ENCODE measurements around the gene VPS37C. TPM values are rescaled to one million over a fixed set of nuclear protein-coding genes. Genes with fewer than 3 reads are reported as not detected.

VPS37C gene
- total and polyA plus RNA-seq, 9 of the 15 experiments (the other 6 are each of a cell fraction or from before 2014, with no cell fraction given), result 0.62 to 29.8 (median 11.5) TPM

DNA sequence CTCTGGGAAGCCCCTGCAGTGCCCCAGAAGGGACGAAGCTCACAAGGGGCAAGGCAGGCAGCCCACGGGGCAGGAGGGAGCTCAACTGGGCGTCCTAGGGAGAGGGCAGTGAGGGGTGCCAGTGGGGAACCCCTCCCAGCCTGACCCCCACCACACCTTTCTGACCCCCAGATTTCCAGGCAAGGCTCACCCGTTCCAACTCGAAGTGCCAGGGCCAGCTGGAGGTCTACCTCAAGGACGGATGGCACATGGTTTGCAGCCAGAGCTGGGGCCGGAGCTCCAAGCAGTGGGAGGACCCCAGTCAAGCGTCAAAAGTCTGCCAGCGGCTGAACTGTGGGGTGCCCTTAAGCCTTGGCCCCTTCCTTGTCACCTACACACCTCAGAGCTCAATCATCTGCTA, 43.2 kb downstream of the VPS37C start (continued):
- TF ChIP-seq HMG20A (CRISPR knock-in tag; conservative IDR thresholded peaks at IDR 0.05), result no peak

DNA sequence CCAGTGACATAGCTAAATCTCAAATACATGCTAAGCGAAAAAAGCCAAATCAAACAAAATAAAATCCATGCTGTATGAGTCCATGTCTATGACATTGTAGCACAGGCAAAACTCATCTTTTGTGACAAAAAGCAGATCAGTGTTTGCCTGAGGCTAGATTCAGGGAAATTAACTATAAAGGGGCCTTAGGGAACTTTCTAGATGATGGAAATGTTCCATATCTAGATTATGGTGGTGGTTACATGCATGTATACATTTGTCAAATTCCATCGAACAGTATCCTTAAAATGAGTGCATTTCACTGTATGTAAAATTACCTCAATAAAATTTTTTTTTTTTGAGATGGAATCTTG, 44.1 kb downstream of the VPS37C start:
- TF ChIP-seq MCM3 (IDR thresholded peaks at IDR 0.05) (no peak), TEAD2 (tag; IDR thresholded peaks at IDR 0.05) (no peak)
- TF ChIP-seq, protein P1, sequence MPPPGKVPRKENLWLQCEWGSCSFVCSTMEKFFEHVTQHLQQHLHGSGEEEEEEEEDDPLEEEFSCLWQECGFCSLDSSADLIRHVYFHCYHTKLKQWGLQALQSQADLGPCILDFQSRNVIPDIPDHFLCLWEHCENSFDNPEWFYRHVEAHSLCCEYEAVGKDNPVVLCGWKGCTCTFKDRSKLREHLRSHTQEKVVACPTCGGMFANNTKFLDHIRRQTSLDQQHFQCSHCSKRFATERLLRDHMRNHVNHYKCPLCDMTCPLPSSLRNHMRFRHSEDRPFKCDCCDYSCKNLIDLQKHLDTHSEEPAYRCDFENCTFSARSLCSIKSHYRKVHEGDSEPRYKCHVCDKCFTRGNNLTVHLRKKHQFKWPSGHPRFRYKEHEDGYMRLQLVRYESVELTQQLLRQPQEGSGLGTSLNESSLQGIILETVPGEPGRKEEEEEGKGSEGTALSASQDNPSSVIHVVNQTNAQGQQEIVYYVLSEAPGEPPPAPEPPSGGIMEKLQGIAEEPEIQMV (tag; conservative IDR thresholded peaks at IDR 0.05; ENCODE audit: low read depth), result no peak
- no TSS peak for BruUV-seq (replicated peaks)
- peaks cover 16% of the 10 kb centered on the region for H4K20me1 ChIP-seq (replicated peaks; ENCODE audit: control insufficient read depth, insufficient read depth, low read length)
- H3K9me3 ChIP-seq (replicated peaks; ENCODE audit: control insufficient read depth, insufficient read depth, low read depth, low read length), result no peaks in the 10 kb centered on the region
- intact Hi-C loops (cut with micrococcal nuclease) (no loop called here), in situ Hi-C loops (cut with MboI) (no loop called here)
- H3K9me1 ChIP-seq (ENCODE audit: control insufficient read depth, insufficient read depth, low read length), result peaks cover 4% of the 10 kb centered on the region
- POLR2A ChIA-PET, result interaction anchor here (0.7 kb wide), 1 partner anchor 25 kb away, joined by 3 read pairs; no protein-coding TSS in a partner anchor
- H3K9ac ChIP-seq (ENCODE audit: insufficient read depth in 1 of 2, low read depth in 2 of 2, low read length in 2 of 2), result no peak overlapping the region
- ATAC-seq, result no peak
- H3K79me2 ChIP-seq (ENCODE audit: control insufficient read depth, insufficient read depth, low read length), result no peaks in the 10 kb centered on the region
- peaks cover 7 to 11% of the 10 kb centered on the region in 2 experiments; a peak in 4 of 5 replicates for H3K4me1 ChIP-seq (replicated peaks in 1 of 2; ENCODE audit: control insufficient read depth in 2 of 2, insufficient read depth in 2 of 2, low read length in 2 of 2)
- no peak overlapping the region for H3K4me2 ChIP-seq (ENCODE audit: insufficient read depth, low read length)
- no peak overlapping the region for H2AFZ ChIP-seq (ENCODE audit: low read depth, low read length)
- no peaks in the 10 kb centered on the region for H3K36me3 ChIP-seq (ENCODE audit: control insufficient read depth, insufficient read depth, low read length)
- CTCF ChIA-PET (ENCODE audit: low intra/inter-chr PET ratio), result no interaction called here
- FAIRE-seq, result no peak
- no peak overlapping the region for H3K4me3 ChIP-seq
- peaks cover 22 to 65% of the 10 kb centered on the region in 2 experiments; a peak in 4 of 5 replicates for H3K27me3 ChIP-seq (ENCODE audit: control insufficient read depth in 2 of 2, insufficient read depth in 2 of 2, low read length in 2 of 2)
- no peak overlapping the region for H3K27ac ChIP-seq (ENCODE audit: extremely low read depth, low read depth, low read length)
- 31% methylated on average over 2 of the region's 2 CpGs for WGBS (ENCODE audit: insufficient coverage, low coverage, missing lambda C conversion rate)
- no peak for DNase-seq (ENCODE audit: extremely low read depth in 1 of 4, low spot score in 3 of 4)
